Muscle layer of duodenum (tissue), 2 donors: ENCODE data around the gene CDK9.
"Not testable (repeated sequence)": the region's sequence is repeated elsewhere in the genome, so short reads cannot be mapped to it uniquely, and the experiment has no call there.

Experiments used
- H3K27ac ChIP-seq: one replicate; pipeline ENCODE4 v1.7.0; 2013; ENCODE audit warnings: mild to moderate bottlenecking, low read length
- H3K27me3 ChIP-seq: one replicate; pipeline ENCODE4 v1.7.0; 2013; ENCODE audit warnings: low read depth, mild to moderate bottlenecking, control low read depth, low read length
- H3K36me3 ChIP-seq, 2 donors: one replicate each; pipeline ENCODE4 v1.7.0; 2013; ENCODE audit warnings: low read length in 2 of 2, control low read depth in 1 of 2, mild to moderate bottlenecking in 1 of 2; ENCODE audit not compliant: insufficient read depth in 2 of 2, control insufficient read depth in 1 of 2
- H3K4me1 ChIP-seq, 2 donors: one replicate each; pipeline ENCODE4 v1.7.0; 2013; ENCODE audit warnings: low read length in 2 of 2, mild to moderate bottlenecking in 2 of 2, control low read depth in 1 of 2, moderate library complexity in 1 of 2; ENCODE audit not compliant: insufficient read depth in 2 of 2, control insufficient read depth in 1 of 2
- H3K4me3 ChIP-seq, 2 donors: one replicate each; pipeline ENCODE4 v1.7.0; 2013; ENCODE audit warnings: low read length in 2 of 2, low read depth in 1 of 2, mild to moderate bottlenecking in 1 of 2
- H3K9me3 ChIP-seq, 2 donors: one replicate each; pipeline ENCODE4 v1.7.0; 2013; ENCODE audit warnings: low read length in 2 of 2, control low read depth in 1 of 2, mild to moderate bottlenecking in 1 of 2; ENCODE audit not compliant: control insufficient read depth in 1 of 2
- donor health status: healthy.

Gene CDK9

DNA sequence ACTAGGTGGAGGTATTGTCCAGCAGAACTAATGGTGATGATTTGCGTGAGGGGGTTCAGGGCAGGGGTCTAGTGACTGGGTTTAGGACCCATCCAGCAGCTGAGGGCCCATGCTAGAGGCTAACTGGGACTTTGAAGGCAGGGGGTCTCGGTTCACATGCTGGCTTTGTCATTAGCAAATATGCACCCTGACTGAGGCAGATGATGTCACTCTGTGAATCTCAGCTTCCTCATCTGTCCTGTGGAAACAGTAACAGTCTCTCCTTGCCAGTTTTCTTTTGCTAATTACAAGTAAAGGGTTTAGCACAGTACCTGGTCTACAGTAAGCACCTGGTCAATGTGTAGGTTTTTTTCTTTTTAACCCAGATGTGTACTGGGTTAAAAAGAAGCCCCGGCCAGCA is 12.6 kb upstream of the CDK9 start:
- H3K27ac ChIP-seq, result no peak overlapping the region
- no peaks in the 10 kb centered on the region for H3K36me3 ChIP-seq
- H3K9me3 ChIP-seq, result no peaks in the 10 kb centered on the region
- no peaks in the 10 kb centered on the region for H3K27me3 ChIP-seq
- H3K4me1 ChIP-seq, result peaks cover 4 to 11% of the 10 kb centered on the region in 2 donors
- H3K4me3 ChIP-seq, result no peak overlapping the region

DNA sequence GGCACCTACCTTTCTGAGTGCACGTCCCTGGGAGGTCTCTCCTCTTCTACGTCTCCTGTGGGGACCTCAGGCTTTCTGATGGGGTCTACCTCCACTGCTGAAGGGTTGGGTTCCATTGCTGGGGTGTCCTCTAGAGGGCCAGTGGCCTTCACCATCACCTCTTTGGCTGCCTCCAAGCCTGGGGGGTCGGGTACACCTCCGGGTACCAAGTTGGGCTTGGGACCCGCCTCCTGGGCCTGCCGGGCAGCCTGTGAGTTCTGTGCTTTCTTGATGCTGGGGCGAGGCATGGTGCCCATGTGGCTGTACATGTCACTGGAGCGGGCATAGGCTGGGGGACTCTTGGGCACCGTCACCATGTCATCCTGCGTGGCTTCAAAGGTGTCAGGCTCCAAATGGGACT is 11.9 kb upstream of the CDK9 start:
- peaks cover 4 to 16% of the 10 kb centered on the region in 2 donors for H3K4me1 ChIP-seq
- no peaks in the 10 kb centered on the region for H3K9me3 ChIP-seq
- H3K4me3 ChIP-seq, result no peak overlapping the region
- no peak overlapping the region for H3K27ac ChIP-seq
- H3K27me3 ChIP-seq, result no peaks in the 10 kb centered on the region
- H3K36me3 ChIP-seq, result no peaks in the 10 kb centered on the region

DNA sequence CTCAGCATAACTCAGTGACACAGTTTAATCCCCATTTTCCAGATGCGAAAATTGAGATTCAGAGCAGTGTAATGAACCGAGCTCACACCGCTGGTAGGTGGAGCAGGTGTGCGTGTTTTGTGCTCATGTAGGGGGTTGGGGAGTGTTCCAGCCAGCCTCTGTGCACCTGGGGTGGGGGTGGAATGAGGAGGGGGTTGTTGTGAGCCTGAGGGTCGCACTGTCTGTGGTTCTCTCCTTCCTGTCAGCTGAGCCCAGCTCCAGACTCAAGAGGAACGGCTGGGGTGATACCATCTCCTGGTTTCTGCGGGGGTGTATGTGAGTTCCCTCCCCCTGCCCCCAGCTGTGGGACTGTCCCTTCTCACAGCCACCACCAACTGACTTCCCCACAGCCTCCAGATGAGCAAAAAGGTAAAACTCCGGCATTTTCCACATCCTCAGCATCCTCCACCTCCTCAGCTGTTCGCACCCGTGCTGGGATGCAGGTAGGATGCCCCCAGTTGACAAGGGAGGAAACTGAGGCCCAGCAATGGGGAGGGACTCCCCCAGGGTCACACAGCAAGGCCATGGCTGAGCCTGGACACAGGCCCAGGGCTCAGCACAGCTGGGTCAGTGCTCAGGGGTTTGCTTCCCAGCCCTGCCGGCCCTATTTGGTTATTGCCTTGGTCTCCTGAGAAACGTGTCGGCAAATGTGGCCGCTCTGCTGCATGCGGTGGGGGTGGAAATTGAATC is 9.5 kb upstream of the CDK9 start:
- Histone ChIP-seq H3K27ac (no peak overlapping the region), H3K9me3 (no peaks in the 10 kb centered on the region), H3K4me1 (peaks cover 0 to 14% of the 10 kb centered on the region in 2 donors), H3K4me3 (peak overlapping the region; percentile 28 to 35), H3K27me3 (no peaks in the 10 kb centered on the region), H3K36me3 (no peaks in the 10 kb centered on the region)

- Histone ChIP-seq H3K4me3 (peak overlapping the region; percentile 28 to 32), H3K27me3 (no peaks in the 10 kb centered on the region), H3K9me3 (no peaks in the 10 kb centered on the region), H3K36me3 (no peaks in the 10 kb centered on the region), H3K27ac (no peak overlapping the region), H3K4me1 (peaks cover 0 to 14% of the 10 kb centered on the region in 2 donors)
These were observed 8.9 kb upstream of the CDK9 start for GRCh38 chr9:127776924-127777289.

GRCh38 chr9:127777368-127777980 is 8.4 kb upstream of the CDK9 start:
- H3K4me3 ChIP-seq, result peak overlapping the region in 1 of 2 donors; percentile 32

GRCh38 chr9:127778280-127779135 is 7.3 kb upstream of the CDK9 start, which contains the start of gene SH2D3C:
Gene SH2D3C (minus strand): TSS chr9:127778666. CDS start chr9:127778627, 39 bp downstream.
- Histone ChIP-seq H3K9me3 (no peaks in the 10 kb centered on the region), H3K4me3 (peak within 1 kb of the TSS in 1 of 2 donors; percentile 32), H3K27ac (peak within 1 kb of the TSS; percentile 43), H3K27me3 (no peaks in the 10 kb centered on the region), H3K36me3 (no peaks in the 10 kb centered on the region), H3K4me1 (peaks cover 0 to 14% of the 10 kb centered on the region in 2 donors)

More at GRCh38 chr9:127777368-127777980, 8.4 kb upstream of the CDK9 start:
- H3K27ac ChIP-seq, result no peak overlapping the region
- H3K27me3 ChIP-seq, result no peaks in the 10 kb centered on the region
- no peaks in the 10 kb centered on the region for H3K9me3 ChIP-seq
- H3K4me1 ChIP-seq, result peaks cover 0 to 14% of the 10 kb centered on the region in 2 donors
- H3K36me3 ChIP-seq, result no peaks in the 10 kb centered on the region

DNA sequence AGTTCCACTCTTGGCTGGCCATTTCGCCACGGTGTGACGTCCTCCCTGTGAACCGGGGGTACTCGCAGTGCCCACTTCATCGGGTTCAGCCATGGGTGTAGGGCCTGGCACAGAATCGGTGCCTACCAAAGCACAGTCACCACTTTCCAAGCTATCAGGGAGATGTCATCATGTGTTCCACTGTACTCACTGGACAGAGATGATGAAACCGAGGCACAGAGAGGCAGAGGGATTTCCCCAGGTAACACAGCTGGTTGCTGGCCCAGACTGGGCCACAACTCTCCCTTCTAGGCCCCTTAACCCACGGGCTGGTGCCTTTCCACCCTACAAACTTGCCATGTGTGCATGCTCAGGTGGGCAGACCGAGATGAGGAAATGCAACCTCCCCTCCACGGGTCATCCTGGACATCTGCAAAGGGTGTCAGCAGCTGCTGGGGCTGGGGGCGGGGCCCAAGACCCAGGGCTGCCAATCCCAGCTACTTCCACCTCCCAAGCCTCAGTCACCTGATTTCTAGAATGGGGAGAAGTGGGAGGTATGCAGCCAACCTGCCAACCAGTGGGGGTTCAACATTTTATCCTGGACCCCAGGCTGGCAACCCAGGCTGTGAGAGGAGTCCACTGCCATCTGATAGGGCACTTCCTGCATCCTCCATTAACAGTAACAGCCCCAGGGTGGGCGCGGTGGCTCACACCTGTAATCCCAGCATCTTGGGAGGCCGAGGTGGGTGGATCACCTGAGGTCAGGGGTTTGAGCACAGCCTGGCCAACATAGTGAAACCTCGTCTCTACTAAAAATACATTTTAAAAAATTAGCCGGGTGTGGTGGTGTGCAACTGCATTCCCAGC is 6.5 kb upstream of the CDK9 start:
- Histone ChIP-seq H3K36me3 (no peaks in the 10 kb centered on the region), H3K27ac (peak overlapping the region; percentile 43), H3K4me3 (peak overlapping the region in 1 of 2 donors; percentile 4), H3K4me1 (peaks cover 0 to 16% of the 10 kb centered on the region in 2 donors), H3K27me3 (no peaks in the 10 kb centered on the region), H3K9me3 (no peaks in the 10 kb centered on the region)

DNA sequence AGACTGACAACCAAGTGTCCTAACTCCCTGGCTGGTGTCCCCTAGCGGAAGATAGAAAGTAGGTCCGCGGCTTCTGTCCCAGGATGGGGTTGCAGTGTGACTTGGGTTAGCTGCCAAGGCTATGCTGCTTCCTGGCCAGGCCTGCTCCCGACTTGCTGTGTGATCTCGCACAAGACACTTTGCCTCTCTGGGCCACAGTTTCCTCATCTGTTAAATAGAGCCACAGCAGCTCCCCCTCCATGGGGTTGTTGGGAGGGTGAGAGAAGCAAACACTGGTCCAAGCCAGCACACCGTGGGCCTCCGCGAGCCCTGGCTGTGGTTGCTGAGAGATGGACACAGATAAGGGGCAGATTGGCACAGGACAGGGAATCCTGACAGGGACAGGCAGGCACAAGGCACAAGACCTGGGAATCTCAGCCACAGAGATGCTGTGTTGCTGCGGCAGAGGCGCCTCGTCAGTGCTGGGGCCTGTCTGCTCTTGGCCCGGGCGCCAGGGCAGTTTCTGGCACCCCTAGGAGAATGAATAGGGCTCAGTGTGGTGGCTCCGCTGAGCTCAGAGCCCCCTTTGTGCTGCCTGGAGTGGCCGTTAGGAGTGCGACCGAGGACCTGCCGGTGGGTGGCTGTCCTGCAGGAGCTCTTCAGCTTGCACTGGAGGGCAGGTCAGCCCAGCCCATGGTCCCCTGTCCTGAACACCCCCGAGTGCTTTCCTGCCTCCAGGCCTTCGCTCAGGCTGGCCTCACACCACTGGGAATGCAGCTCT is 5.5 kb upstream of the CDK9 start:
- Histone ChIP-seq H3K4me3 (no peak overlapping the region), H3K9me3 (no peaks in the 10 kb centered on the region), H3K27ac (no peak overlapping the region), H3K27me3 (no peaks in the 10 kb centered on the region), H3K36me3 (no peaks in the 10 kb centered on the region), H3K4me1 (peaks cover 0 to 22% of the 10 kb centered on the region in 2 donors)

DNA sequence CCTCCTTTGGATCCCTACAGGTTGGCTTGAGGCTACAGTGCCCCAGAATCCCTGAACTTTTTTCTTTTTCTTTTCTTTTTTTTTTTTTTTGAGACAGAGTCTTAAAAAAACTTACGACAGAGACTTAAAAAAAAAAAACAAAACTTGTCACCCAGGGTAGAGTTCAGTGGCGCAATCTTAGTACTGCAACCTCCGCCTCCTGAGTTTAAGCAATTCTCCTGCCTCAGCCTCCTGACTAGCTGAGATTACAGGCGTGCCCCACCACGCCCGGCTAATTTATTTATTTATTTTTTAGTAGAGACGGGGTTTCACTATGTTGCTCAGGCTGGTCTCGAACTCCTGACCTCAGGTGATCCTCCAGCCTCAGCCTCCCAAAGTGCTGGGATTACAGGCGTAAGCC is 4.9 kb upstream of the CDK9 start:
- peaks cover 0 to 22% of the 10 kb centered on the region in 2 donors for H3K4me1 ChIP-seq
- not testable (repeated sequence) for H3K27me3 ChIP-seq, H3K9me3 ChIP-seq, H3K4me3 ChIP-seq, H3K27ac ChIP-seq, H3K36me3 ChIP-seq

GRCh38 chr9:127781806-127782205 is 4.0 kb upstream of the CDK9 start:
- peaks cover 0 to 24% of the 10 kb centered on the region in 2 donors for H3K4me1 ChIP-seq
- no peak overlapping the region for H3K27ac ChIP-seq

More at GRCh38 chr9:127781806-127782205, 4.0 kb upstream of the CDK9 start:
- H3K4me3 ChIP-seq, result no peak overlapping the region
- H3K36me3 ChIP-seq, result peaks cover 0 to 5% of the 10 kb centered on the region in 2 donors
- no peaks in the 10 kb centered on the region for H3K27me3 ChIP-seq
- H3K9me3 ChIP-seq, result no peaks in the 10 kb centered on the region
